Testis (tissue), 2 donors: ENCODE measurements around the gene GDPD3.

Experiments used
- CTCF ChIP-seq, 3 experiments: fragments of 450-650 bp in 2 of 3; fragments of 200-600 bp in 1 of 3; sonication (generic) in 1 of 3; IDR thresholded peaks; one replicate each; pipeline ENCODE4 v1.5.1; 2016 to 2019; ENCODE audit warnings: antibody characterized with exemption in 3 of 3, mild to moderate bottlenecking in 2 of 3, moderate library complexity in 1 of 3
- POLR2A ChIP-seq: fragments of 450-650 bp; IDR thresholded peaks from one replicate; pipeline ENCODE4 v1.6.1; 2017; ENCODE audit warnings: antibody characterized with exemption, mild to moderate bottlenecking, moderate library complexity

GRCh38 chr16:30139583-30140481, 26.5 kb upstream of the GDPD3 start:
- TF ChIP-seq CTCF (IDR thresholded peaks at IDR 0.05) (no peak), POLR2A (no peak)
